Measurements from ENCODE around the gene MNS1. TPM values are rescaled to one million over a fixed set of nuclear protein-coding genes. Genes with fewer than 3 reads are reported as not detected.
A peak's percentile ranks its signal among the peaks of the same experiment; 100 is the strongest.

Gene MNS1, protein sequence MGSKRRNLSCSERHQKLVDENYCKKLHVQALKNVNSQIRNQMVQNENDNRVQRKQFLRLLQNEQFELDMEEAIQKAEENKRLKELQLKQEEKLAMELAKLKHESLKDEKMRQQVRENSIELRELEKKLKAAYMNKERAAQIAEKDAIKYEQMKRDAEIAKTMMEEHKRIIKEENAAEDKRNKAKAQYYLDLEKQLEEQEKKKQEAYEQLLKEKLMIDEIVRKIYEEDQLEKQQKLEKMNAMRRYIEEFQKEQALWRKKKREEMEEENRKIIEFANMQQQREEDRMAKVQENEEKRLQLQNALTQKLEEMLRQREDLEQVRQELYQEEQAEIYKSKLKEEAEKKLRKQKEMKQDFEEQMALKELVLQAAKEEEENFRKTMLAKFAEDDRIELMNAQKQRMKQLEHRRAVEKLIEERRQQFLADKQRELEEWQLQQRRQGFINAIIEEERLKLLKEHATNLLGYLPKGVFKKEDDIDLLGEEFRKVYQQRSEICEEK
- total RNA-seq, result 1 to 10 TPM; 2.3 to 2.5 (median 2.4) TPM

GRCh38 chr15:56464893-56465520 lies at the start of gene MNS1:
TSS of gene MNS1 (minus strand) at chr15:56465137. CDS start at chr15:56464972, 165 bp downstream.
- H3K9me3 ChIP-seq, result no peaks in the 10 kb centered on the region
- no peak for TF ChIP-seq CTCF (IDR thresholded peaks at IDR 0.05)
- peak; percentile 57 to 76 (median 60) for TF ChIP-seq POLR2AphosphoS5 (IDR thresholded peaks at IDR 0.05)
- no peak for TF ChIP-seq POLR2A (IDR thresholded peaks at IDR 0.05)
- intact Hi-C loops (cut with DNase I; ENCODE audit: low total_unique reads), result no loop called here
- no peaks in the 10 kb centered on the region for H3K4me1 ChIP-seq
- H3K36me3 ChIP-seq, result no peaks in the 10 kb centered on the region
- H3K27ac ChIP-seq, result peak within 1 kb of the TSS; percentile 49 to 76
- peak; percentile 87 to 91 for DNase-seq (ENCODE audit: low spot score in 2 of 2)
- peak within 1 kb of the TSS; percentile 58 to 71 (median 67) for H3K4me3 ChIP-seq
- H3K27me3 ChIP-seq, result no peaks in the 10 kb centered on the region

DNA sequence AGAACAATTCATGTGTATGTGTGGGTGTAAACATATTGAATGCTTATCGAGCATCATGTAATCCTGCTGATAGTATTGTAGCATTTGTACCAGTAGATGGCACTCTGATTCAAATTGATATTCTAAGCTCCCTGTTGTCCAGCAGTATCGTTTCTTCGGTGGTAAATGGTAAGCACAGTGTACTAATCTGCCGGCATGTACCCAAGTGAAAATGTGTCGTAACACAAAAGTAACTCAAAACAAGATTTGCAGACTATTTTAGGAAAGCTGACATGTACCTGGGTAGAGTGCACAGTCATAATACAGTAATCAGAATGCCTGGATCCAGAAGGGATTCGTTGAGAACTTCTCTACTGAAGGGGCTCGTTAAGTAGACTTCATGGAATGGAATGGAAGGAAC lies 31.7 kb upstream of the MNS1 start:
- H3K4me1 ChIP-seq, result no peaks in the 10 kb centered on the region
- DNase-seq (ENCODE audit: low spot score in 2 of 2), result no peak
- no peak for TF ChIP-seq POLR2A (IDR thresholded peaks at IDR 0.05)
- peak; percentile 34 to 74 (median 60) for TF ChIP-seq CTCF (IDR thresholded peaks at IDR 0.05)
- H3K27me3 ChIP-seq, result no peaks in the 10 kb centered on the region
- intact Hi-C loops (cut with DNase I; ENCODE audit: low total_unique reads), result no loop called here
- no peaks in the 10 kb centered on the region for H3K9me3 ChIP-seq
- H3K27ac ChIP-seq, result no peak overlapping the region
- no peaks in the 10 kb centered on the region for H3K36me3 ChIP-seq
- peak overlapping the region in 1 of 3 donors; percentile 42 for H3K4me3 ChIP-seq

DNA sequence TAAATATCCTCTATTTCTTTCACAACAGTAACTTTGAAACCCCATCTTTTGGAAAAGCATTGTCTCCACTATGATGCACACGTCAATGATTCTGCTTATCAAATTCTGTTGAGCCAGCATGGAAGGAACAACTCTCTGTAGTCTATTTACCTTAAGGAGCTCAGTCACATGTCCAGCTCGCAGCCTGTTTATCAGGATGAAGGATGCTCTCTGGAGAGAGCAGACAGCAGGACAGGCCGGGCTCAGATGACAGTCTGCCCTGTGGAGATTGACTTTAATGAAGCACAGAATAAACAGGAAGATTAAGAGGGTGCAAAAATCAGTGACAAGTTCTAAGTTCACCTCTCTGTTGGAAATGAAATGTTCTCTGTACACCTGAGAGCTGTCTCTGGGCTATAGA lies 30.6 kb upstream of the MNS1 start:
- Histone ChIP-seq H3K4me3 (no peak overlapping the region), H3K27me3 (no peaks in the 10 kb centered on the region), H3K9me3 (no peaks in the 10 kb centered on the region), H3K27ac (no peak overlapping the region), H3K36me3 (no peaks in the 10 kb centered on the region), H3K4me1 (no peaks in the 10 kb centered on the region)
- no peak for DNase-seq (ENCODE audit: low spot score in 2 of 2)
- intact Hi-C loops (cut with DNase I; ENCODE audit: low total_unique reads), result no loop called here
- TF ChIP-seq POLR2AphosphoS5 (IDR thresholded peaks at IDR 0.05) (no peak), CTCF (IDR thresholded peaks at IDR 0.05) (no peak), POLR2A (IDR thresholded peaks at IDR 0.05) (no peak)

DNA sequence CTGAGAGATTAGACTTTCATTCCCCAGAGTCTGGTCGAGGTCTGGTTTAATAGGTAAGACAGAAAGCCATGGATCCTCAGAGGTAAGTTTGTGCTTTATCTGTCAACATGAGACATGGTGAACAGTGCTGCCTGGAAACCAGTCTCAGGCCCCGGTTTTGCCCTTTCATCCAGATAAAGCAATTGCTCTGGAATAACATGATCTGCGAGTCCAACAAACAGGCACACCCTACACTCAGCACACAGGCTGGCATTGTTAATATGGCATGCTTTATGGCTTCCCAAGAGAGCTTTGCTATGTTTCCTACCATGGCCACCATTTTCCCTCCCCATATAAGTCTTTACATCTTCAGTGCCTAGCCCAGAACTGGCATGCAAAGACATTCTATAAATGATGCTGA lies 30.1 kb upstream of the MNS1 start:
- intact Hi-C loops (cut with DNase I; ENCODE audit: low total_unique reads), result no loop called here
- H3K4me1 ChIP-seq, result no peaks in the 10 kb centered on the region
- TF ChIP-seq POLR2AphosphoS5 (IDR thresholded peaks at IDR 0.05), result no peak
- no peak for TF ChIP-seq CTCF (IDR thresholded peaks at IDR 0.05)
- no peak for TF ChIP-seq POLR2A (IDR thresholded peaks at IDR 0.05)

More for the DNA sequence above, 30.1 kb upstream of the MNS1 start:
- Histone ChIP-seq H3K4me3 (no peak overlapping the region), H3K9me3 (no peaks in the 10 kb centered on the region), H3K36me3 (no peaks in the 10 kb centered on the region), H3K27me3 (no peaks in the 10 kb centered on the region), H3K27ac (no peak overlapping the region)
- DNase-seq (ENCODE audit: low spot score in 2 of 2), result no peak
